HG03460 (cell line): ENCODE results near the gene ITGAV.

Experiments
- ATAC-seq: cut with Tn5 transposase; IDR thresholded peaks from one replicate; pipeline ENCODE4 v1.9.1; 2021; ENCODE audit not compliant: unreplicated experiment

Gene ITGAV

GRCh38 chr2:186612026-186612425 lies 22.2 kb downstream of the ITGAV start:
- ATAC-seq = no peak

GRCh38 chr2:186612555-186613440 lies 22.9 kb downstream of the ITGAV start:
- ATAC-seq = no peak

- ATAC-seq = no peak
These were observed 24.5 kb downstream of the ITGAV start for GRCh38 chr2:186614373-186614772.

- no peak for ATAC-seq
These were observed 27.3 kb downstream of the ITGAV start for GRCh38 chr2:186617148-186617547.

- no peak for ATAC-seq
These were observed 27.9 kb downstream of the ITGAV start for GRCh38 chr2:186617771-186618170.

- ATAC-seq = no peak
These were observed 28.8 kb downstream of the ITGAV start for GRCh38 chr2:186618696-186619095.

GRCh38 chr2:186623084-186623483 lies 33.2 kb downstream of the ITGAV start:
- no peak for ATAC-seq

- no peak for ATAC-seq
These were observed 34.4 kb downstream of the ITGAV start for GRCh38 chr2:186624276-186624675.

- no peak for ATAC-seq
These were observed 39.6 kb downstream of the ITGAV start for GRCh38 chr2:186629250-186629996.

GRCh38 chr2:186632417-186632816 lies 42.6 kb downstream of the ITGAV start:
- no peak for ATAC-seq

- ATAC-seq = no peak
These were observed 44.8 kb downstream of the ITGAV start for GRCh38 chr2:186634701-186635100.

- ATAC-seq = no peak
These were observed 47.1 kb downstream of the ITGAV start for GRCh38 chr2:186636800-186637496.

GRCh38 chr2:186637497-186637800 lies 47.6 kb downstream of the ITGAV start:
- ATAC-seq = no peak

- peak; percentile 69 for ATAC-seq
These were observed 50.1 kb downstream of the ITGAV start for GRCh38 chr2:186639939-186640338.

- no peak for ATAC-seq
These were observed 51.4 kb downstream of the ITGAV start for GRCh38 chr2:186641132-186641806.

GRCh38 chr2:186641807-186642321 lies 52.0 kb downstream of the ITGAV start:
- peak; percentile 69 for ATAC-seq

GRCh38 chr2:186644791-186645190 lies 54.9 kb downstream of the ITGAV start:
- ATAC-seq = no peak

- ATAC-seq = no peak
These were observed 56.1 kb downstream of the ITGAV start for GRCh38 chr2:186645999-186646398.

GRCh38 chr2:186648130-186648529 lies 58.3 kb downstream of the ITGAV start:
- no peak for ATAC-seq

GRCh38 chr2:186653511-186653910 lies 63.7 kb downstream of the ITGAV start:
- ATAC-seq = no peak

- ATAC-seq = no peak
These were observed 69.5 kb downstream of the ITGAV start for GRCh38 chr2:186659383-186659782.
